ENCODE results near the gene RENBP.

Gene RENBP

DNA sequence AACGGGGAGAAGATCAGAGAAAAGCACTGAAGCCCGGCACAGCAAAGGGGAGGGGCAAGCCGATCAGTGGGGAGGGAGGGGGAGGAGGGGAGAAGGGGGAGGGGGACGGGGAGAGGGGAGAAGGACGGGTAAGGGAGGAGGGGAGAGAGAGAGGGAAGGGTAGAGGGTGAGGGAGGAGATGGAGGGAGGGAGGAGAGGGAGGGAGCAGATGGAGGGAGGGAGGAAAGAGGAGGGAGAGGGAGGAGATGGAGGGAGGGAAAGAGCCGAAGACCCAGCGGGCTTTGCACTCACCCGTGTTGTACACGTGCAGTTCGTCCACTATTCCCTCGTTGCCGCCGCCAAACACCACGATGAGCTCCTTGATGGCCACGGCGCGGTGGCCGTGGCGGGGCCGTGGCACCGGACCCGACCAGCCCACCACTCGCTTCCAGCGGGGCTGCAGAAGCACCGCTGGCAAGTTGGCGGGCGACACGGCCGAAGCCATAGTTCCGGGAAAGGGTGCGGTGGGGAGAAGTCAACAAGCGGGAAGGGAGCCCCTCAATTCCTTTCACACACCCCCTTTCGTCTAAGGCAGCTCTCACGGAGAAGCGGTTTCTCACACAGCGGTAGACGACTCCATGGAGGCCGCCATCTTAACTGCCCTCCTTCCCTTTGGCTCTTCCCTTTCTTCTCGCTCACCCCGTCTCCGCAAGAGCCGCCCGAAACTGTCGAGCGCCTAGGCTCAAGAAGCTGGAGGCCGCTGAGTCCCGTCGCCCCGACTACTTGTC is 26.1 kb upstream of the RENBP start:
- DNase-seq: no peak

DNA sequence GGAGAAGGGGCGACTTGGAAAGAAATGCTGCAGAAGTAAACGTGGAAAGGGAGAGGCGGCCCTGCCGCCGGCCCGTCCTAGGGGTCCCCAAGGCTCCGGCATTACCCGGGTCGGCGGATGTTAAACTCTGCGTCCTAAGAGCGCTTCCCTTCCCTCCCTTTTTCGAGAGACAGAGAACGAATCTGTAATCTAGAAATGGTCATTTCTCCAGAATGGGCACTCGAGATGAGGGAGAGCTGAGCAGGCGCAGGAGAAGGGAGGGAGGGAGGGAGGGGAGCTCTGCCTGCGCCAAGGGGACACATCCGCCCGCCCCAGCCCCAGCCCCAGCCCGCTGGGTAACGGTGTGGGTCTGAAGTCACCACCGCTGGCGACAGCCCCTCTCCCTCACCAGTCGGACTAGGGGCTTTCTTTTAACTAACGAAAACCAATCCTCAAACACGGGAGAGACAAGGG is 25.5 kb upstream of the RENBP start:
- no peak for DNase-seq

DNA sequence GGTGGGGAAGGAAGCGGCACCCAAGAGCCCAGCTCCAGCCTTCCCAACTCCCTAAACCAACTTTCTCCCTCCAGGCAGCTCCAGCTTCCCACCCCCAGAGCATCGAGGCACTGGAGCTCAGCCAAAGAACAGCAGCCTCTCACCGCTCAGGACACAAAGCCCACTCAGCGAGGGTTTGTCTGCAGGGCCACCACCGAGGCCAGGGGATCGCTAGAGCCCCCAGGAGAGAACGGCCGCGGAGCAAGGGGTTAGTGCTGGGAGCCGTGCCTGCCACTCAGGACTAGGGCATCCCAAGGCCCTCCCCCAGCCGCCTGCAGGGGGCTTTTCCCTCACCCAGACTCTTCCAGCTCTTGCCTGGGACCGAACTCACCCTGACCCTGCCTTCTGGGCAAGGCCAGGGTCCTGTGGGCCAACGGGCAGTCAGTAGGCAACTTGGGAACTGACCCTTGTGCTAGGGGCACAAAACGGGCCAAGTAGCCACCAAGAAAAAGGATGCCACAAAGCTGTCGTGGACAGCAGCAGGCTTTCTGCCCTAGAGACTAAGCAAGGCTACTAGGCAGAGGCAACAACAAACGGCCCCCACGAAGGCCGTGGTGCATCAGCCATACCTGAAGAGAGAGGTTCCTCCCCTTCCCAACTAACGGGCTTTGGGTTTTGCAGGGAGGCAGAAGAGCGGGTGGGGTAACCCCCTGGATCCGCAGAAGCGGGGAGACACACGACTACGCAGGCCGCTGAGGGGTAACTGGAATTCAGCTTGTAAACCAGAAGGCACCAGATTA is 24.9 kb upstream of the RENBP start:
- no peak for DNase-seq

DNA sequence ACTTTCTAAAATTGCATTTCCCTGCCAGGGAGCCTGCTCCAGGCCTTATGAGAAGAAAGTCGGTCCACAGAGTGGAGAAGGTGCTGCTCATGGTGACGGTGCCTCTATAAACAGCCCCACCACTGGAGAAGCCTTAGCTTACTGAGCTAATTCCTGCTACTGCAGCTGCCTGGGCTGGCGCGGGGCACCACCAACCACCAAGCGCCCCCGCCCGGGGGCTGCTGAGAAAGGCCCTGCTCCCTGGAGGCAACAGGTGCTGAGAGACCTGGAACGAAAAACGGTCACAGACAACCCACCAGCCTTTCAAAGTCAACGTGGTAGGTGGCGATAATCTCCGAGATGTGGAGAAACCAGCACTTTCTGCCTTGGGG is 24.3 kb upstream of the RENBP start:
- DNase-seq: no peak

DNA sequence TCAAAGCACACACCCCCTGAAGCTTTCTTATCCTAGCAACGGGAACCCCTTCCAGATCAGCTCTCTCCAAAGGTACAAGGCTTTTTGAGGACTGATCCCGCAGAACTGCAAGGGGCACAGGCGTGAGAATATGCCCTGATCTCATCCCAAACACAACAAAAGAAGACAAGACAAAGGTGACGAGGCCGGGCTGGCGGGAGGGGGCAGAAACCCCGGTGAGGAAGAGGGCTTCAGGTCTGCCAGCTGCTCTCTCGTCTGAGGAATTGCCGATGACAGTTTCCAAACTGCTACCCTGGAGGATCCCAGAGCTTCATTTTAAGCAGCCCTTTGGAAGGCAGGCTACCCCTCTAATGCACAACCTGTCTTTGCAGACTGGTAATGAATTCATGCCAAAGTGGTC is 23.8 kb upstream of the RENBP start:
- no peak for DNase-seq

DNA sequence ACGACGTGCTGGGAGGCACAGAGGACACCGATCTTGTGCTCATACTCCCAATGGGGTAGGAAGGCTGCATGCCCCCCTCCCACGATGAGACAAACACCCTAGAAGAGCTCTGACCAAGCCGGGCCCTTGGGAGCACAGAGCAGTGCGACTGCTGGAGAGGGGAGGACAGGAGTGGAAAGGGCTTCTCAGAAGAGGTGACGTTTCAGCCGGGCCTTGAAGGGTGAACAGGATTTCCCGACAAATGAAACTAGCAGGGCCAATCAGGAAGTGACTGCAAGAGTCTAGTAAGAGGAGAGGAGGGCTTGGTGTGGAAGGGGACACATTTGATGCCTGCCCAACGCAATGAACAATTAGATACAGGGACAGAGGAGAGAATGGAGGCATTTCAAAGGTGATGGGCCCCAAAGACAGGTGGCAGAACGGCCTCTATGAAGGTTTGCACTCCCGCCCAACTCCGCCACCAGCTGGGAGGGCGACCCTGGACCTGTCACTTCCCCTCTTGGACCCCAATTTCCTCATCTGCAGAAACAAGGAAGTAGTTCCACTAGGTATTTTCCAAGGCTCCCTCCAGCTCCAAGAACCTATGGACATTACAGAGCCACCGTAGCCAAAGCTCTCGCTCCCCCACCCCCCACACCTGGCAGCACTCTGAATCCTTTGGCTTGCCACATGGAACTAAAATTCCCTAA is 23.2 kb upstream of the RENBP start:
- no peak for DNase-seq

DNA sequence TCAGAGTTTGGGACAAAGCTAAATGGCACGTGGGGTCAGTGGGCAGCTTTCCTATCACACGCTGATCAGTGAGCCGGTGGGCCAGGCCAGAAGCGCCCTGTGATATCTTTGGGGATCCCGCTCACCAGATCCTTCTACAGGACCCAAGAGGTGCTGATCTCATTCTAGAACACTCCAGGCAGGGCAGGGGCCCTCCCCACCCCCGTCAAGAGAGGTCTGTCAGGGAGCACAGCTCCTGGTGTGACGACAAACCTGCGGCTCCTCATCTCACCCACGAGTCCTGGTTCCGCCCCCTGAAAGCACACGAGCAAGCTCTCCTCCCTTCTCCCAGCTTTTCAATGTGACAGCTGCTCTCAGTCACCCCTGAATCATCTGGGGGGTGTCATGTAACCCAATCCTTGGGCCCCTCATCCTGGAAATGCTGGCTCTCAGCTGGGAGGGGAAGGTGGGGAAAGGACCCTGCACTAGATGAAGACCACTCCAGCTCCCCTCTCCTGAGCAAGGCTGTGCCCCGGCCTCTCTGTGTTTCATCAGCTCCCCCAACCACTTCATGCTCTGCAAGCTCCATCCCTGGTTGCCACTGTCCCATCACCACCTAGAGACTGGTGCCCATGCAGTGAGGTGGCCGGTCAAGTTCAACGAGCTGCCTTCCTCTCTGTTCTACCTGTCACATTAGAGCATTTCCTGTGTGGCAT is 22.5 kb upstream of the RENBP start:
- DNase-seq: no peak

DNA sequence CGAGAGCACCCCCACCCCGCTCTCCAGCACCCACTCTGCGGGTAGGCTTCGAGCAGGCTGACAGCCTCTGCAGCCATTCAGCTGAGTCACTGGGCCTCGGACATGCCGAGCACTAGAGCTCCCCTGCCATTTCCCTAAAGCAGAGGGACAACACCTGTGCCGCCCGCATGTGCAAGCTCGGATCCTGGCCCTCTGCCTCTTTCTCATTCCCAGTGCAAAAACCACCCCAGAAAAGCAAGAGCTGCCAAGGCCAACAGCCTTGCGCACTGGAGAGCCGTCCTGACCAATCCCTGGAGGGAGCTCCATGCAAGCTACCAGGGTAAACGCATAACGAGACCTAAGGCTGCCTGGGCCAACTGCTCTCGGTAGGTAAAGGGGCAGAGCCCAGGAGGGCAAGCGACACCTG is 21.8 kb upstream of the RENBP start:
- no peak for DNase-seq

DNA sequence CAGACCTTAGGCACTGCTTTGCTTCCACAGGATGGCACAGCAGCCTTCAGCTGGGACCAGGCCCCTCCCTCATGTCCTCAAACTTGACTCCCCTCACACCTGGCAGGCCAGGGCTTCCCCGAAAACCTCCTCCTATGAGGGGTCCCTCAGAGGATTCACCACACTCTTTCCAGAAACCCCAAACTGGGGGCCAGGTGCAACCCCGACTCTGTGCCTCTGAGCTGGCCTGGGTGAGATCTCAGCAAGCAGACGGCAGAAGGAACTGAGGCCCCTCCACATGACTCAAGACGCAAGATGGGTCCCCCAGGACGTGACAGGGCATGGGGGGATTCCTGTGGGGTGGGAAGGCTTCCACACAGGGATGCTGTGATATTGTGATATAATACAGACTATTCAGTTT is 21.0 kb upstream of the RENBP start:
- DNase-seq: no peak

DNA sequence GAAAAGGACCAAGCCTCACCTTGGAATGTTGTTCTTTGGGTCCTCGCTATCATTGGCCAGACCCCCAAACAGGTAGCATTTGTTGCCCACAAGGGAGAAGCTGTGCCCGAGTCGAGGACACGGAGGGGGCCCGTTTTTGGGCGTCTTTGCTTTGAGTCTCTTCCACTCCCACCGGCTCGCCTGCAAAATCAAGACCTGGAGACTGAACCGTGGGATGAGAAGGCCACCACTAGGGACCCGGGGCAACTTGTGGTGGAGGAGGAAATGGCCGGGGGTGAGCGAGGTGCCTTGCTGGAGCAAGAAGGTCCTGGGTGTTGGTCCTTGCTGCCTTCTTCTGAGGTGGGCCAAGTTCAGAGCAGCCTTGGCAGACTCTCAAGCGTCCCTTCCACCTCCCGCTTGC is 19.7 kb upstream of the RENBP start:
- DNase-seq: no peak

DNA sequence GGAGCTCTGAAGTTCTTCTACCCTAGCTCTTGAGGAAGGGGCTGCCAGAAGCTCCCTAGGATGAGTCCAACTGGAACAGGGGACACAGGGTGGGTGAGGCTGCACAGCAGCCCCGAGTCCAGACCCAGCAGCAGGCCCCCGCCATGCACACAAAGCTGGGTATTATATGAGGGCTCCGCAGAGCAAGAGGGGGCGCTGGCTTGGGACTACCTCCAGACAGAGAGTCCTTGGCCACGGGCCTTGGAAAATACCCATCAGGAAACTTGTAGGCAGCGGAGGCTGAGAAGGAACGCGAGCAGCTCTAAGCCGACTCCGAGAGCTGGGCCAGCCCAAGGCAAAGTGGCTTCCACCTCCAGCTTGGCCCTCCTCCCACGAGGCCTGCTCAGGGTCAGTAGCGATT is 19.1 kb upstream of the RENBP start:
- DNase-seq: no peak

DNA sequence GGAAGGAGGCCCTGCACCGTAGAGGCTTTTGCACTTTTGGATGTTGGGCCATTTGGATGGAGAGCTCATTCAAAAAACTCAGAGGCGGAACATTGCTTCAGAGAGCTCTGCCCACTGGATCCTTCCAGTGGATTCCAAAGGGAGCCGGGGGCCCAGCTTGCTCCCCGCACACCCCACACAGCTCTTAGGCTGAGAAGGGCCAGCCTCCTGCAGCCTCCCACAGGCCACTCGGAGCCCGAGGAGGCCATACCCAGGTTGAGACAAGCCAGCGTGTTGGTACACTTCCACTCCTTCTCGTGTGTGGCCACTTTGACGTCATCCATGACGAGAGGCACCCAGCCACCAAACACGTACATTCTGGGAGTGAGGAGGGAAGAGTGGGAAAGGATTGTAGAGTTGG is 16.8 kb upstream of the RENBP start:
- no peak for DNase-seq

DNA sequence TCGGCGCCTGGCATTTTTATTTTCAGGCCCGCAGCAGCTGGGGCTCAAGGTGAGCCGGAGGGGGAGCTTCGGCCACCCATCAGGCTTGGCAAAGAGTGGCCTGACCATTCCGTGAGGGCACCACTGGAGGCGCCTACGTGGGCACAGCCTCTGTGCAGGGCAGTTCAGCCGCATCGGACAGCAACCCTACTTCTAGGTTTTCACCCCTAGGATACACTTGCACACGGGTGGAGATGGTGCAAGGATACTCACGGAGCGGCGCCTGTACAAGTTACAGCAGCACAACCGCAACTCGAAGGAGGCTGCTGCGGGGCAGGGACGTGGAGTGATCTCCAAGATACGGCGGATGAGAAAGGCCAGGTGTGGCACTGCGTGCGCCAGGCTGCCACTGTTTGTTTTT is 16.3 kb upstream of the RENBP start:
- no peak for DNase-seq

DNA sequence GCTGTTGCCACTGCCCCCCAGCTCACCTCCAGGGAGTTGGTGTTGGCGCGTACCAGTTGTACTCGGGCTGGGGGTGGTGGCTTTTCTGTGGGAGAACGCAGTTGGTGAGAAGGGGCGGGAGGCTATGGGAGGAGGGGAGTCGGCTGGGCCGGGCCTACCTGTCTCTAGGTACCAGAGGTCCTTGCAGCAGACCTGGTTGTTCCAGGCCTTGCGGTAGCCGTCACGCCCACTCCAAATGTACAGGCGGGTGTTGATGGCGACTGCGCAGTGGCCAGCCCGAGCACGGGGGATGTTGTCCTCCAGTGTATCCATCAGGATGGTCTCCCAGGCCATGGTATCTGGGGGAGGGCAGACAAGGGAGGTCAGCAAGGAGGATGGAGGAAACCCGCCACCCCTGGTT is 15.6 kb upstream of the RENBP start:
- no peak for DNase-seq

DNA sequence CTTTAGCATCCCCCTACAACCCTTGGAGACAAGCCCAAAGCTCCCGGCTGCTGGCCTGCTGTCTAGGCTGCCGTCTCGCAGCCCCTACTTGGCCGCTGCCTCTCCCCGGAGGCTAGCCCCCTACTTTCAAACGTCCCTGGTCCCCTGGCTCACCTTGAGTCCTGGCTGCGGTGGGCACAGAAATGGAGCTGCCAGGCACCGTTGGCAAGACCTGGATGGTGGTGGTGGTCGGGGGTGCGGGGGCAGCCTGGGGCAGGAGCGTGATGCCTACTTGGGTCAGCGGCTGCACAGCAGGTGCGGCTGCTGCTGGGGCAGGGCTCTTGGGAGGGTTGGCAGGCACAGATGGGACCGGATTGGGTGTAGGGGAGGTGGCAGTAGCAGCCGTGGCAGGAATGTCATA is 15.2 kb upstream of the RENBP start:
- DNase-seq: no peak

DNA sequence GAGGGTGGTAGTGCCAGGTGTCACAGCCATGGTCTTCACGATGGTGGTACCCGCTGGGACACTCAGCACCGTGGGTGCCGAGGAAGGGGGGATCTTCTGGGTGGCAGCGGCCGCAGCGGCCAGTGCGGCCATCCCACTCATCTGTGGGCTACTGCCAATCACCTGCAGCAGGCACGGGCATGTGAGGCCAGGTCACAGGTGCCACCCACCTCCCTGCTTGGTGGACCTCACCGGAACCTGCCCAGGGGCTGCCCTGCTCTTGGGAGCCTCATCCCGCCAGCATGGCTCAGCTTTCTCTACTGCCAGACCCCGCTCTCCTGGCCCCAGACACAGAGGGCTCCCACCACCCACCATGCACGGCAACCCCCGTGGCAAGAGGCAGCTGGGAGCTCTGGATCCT is 14.2 kb upstream of the RENBP start:
- no peak for DNase-seq

DNA sequence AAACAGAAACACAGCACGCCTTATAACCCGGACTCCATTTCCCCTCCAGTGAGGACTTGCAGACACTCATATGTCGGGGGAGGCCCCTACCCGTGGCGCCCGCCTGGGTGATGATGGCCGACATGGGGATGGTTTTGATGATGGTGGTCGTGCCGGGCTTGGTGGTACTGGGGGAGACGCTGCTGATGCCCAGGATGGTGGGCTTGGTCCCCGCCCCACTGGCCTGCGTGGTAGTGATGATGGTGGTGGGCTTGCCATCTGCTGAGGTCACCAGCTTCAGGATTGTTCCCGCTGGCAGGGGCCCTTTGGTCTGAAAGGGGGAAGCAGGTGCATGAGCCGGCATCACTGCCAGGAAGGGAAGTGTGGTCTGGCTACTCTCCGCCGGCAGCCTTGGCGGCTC is 12.8 kb upstream of the RENBP start:
- no peak for DNase-seq

DNA sequence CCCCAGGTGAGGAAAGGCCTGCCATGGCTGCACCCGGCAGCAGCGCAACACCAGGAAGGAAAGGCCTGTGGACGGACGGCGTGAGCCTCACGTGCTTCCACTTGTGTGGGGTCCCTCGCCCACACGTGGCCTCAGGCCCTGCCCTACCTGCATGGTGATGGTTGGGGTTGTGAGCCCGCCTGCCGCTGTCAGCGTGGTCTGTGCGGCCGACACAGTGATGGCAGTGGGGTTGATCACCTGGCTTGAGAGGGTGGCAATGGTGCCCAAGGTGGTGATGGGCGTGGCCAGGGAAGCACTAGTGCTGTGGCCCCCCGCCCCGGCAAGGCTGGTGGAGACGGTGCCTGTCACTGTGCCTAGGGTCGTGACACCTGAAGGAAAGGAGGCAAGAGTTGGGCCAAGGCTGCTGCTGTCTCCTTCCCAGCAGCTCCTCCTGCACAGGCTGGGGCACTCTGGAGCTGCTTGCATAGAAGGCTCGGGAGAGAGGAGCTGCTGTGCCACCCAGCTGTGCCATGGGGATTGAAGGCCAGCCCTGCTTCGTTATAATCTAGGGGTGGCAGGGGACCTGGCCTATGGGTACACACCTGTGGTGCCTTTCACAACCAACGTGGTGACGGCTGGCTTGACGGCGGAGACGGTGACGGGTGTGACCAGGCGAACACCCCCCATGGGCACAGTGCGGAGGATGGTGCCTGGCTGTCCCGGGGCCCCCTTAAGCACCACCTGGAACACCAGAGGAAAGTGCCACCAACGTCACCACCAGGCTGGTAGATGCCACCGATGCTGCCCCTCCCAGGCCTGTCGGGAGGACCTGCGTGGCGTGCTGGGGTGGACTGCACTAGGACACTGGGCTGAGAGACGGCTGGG is 11.8 kb upstream of the RENBP start:
- DNase-seq: no peak

DNA sequence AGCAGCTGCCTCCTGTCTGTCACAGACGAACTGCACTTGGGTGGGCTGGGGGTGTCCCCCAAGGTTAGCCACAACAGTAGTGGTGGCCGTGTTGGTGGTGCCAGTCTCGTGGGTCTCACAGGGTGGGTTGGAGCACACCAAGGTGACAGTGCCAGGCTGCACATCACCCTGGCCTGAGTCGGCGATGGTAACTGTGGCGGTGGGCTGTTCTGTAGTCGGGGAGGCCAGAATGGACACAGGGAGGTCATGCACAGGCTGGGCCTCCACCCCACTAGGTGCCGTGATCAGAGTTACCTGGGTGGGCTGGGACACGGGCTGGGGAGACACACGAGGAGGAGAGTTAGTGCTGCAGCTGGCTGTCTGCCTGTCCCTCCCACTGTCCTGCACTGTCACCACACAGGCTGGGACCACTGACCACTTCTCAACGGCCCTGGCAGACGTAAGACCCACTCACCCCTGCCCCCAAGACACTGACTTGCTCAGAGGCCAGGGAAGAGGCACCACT is 10.8 kb upstream of the RENBP start:
- DNase-seq: no peak

DNA sequence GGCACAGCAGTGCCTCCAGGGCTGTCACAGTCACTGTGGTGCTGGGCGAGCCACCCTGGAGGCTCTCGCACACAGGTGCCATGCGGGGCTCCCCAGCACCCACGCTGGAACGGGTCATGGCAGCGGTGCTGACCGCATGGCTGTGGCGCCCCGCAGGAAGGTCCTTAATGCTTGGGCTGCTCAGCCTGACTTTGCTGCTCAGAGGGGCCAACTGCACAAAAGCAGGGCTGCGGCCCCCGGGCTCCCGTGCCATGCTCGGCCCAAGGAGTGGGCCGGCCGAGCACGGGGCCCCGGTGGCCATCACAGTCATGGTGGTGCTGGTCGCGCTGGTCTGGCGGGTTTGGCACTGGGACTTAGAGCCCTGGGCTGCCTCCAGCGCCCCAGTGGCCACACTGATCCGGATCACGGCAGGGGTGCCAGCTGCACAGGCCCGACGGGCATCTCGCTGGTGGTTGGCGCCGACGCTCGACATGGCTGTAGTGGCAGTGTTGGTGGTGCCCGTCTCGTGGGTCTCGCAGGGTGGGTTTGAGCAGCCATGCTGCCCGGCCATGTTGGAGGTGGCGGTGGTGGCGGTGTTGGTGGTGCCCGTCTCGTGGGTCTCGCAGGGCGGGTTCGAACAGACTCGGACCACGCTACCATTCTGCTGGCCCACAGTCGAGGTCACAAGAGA is 10.2 kb upstream of the RENBP start:
- no peak for DNase-seq

DNA sequence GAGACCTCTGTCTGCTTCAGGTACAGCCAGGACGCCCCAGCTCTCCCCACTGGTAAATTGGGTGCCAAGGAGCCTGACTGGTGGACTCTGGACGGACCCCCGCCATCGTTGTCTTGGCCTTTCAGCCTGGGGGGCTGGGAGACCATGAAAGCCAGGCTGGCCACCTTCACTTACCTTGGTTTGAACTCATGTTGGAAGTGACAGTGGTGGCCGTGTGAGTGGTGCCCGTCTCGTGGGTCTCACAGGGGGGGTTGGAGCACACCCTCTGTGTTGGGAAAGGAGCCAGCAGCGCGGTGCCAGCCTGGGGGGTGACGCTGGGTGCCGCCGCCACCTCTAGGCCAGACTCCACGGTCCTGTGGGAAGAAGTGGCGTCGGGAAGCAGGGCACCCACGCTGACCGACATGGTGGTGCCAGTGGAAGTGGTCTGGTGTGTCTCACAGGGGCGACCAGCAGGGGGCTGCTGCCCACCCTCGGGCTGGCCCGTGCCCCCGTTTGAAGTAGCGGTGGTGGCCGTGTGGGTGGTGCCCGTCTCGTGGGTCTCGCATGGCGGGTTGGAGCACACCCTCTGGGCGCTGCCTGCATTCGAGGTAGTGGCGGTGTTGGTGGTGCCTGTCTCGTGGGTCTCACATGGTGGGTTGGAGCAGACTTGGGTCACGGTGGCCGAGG is 9.6 kb upstream of the RENBP start:
- DNase-seq: no peak
